B cell (primary cell): ENCODE results near the gene ZACN.

Experiments used
- EZH2 ChIP-seq: IDR thresholded peaks from 2 replicates; pipeline ENCODE4 v1.6.1; 2012; ENCODE audit warnings: borderline replicate concordance, low read depth, mild to moderate bottlenecking, moderate library complexity, low read length; ENCODE audit not compliant: insufficient read depth, poor library complexity, severe bottlenecking
- TF ChIP-seq, protein P1 (sequence below): fragments of 200-600 bp; IDR thresholded peaks from one replicate; pipeline ENCODE4 v1.8.0; 2022; ENCODE audit warnings: antibody characterized with exemption, mild to moderate bottlenecking

DNA sequence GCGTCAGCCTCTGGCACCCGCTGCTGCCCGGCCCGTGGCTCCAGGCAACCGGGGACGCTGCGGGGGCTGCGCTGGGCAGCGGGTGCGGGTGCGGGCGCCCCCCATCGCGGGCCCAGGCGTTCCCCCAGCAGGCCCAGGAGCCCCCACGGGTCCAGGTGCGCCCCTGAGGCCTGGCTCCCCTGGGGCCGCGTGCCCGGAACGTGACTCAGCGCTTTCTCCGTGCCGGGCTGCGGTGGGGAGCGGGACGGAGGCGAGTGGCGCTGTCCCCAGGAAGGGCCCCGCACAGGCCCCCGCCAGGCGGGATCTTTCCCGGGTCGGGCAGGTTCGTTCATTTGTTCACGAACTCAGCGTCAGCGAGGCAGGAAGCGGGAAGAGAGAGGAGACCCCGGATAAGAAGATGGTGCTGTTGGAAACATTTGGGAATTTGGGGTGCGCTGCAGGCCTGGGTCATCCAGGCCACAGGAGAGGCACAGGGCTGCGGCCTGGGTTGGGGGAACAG is 43.0 kb downstream of the ZACN start:
- TF ChIP-seq, protein P1, sequence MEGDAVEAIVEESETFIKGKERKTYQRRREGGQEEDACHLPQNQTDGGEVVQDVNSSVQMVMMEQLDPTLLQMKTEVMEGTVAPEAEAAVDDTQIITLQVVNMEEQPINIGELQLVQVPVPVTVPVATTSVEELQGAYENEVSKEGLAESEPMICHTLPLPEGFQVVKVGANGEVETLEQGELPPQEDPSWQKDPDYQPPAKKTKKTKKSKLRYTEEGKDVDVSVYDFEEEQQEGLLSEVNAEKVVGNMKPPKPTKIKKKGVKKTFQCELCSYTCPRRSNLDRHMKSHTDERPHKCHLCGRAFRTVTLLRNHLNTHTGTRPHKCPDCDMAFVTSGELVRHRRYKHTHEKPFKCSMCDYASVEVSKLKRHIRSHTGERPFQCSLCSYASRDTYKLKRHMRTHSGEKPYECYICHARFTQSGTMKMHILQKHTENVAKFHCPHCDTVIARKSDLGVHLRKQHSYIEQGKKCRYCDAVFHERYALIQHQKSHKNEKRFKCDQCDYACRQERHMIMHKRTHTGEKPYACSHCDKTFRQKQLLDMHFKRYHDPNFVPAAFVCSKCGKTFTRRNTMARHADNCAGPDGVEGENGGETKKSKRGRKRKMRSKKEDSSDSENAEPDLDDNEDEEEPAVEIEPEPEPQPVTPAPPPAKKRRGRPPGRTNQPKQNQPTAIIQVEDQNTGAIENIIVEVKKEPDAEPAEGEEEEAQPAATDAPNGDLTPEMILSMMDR, result no peak
- TF ChIP-seq EZH2, result no peak
